Retinal pigment epithelial cell (primary cell): Measurements from ENCODE around the gene RNU6-1.

Experiments
- DNase-seq: peaks from one replicate; pipeline ENCODE4 v3.0.0-alpha.2; 2010; ENCODE audit warnings: low read depth
- H3K4me3 ChIP-seq: 2 replicates; pipeline ENCODE4 v1.5.1; 2011; ENCODE audit warnings: mild to moderate bottlenecking, low read length, control low read depth, moderate library complexity
- CTCF ChIP-seq: conservative IDR thresholded peaks from 2 replicates; pipeline ENCODE4 v1.5.1; 2011; ENCODE audit warnings: low read depth, low read length, control low read depth, inconsistent platforms

Gene RNU6-1

GRCh38 chr15:67883234-67883773, 43.5 kb upstream of the RNU6-1 start:
- no peak for TF ChIP-seq CTCF
- no peak overlapping the region for H3K4me3 ChIP-seq
- DNase-seq = no peak

- no peak for DNase-seq
- H3K4me3 ChIP-seq = no peak overlapping the region
- no peak for TF ChIP-seq CTCF
Measured at GRCh38 chr15:67882487-67883233, 42.8 kb upstream of the RNU6-1 start.

- DNase-seq = no peak
- no peak for TF ChIP-seq CTCF
- H3K4me3 ChIP-seq = no peak overlapping the region
Measured at GRCh38 chr15:67880651-67881182, 40.9 kb upstream of the RNU6-1 start.

GRCh38 chr15:67879440-67880129, 39.7 kb upstream of the RNU6-1 start:
- no peak for TF ChIP-seq CTCF
- H3K4me3 ChIP-seq = no peak overlapping the region
- DNase-seq = no peak

- no peak for DNase-seq
- TF ChIP-seq CTCF = no peak
- no peak overlapping the region for H3K4me3 ChIP-seq
Measured at GRCh38 chr15:67878712-67879206, 38.9 kb upstream of the RNU6-1 start.

GRCh38 chr15:67873777-67874176, 33.9 kb upstream of the RNU6-1 start:
- TF ChIP-seq CTCF = no peak
- H3K4me3 ChIP-seq = no peak overlapping the region
- no peak for DNase-seq
